Stimulated activated memory B cell treated with anti-CD40 and anti-IgM and Interleukin-4, amounts not matched to agents 10 μg/mL and 1 μg/mL and 100 μg/mL, for 72 hours (primary cell): ENCODE data around the gene MELTF.
A peak's percentile ranks its signal among the peaks of the same experiment; 100 is the strongest.
"Not testable (repeated sequence)": the region's sequence is repeated elsewhere in the genome, so short reads cannot be mapped to it uniquely, and the experiment has no call there.

Experiments
- ATAC-seq: fragments of 150-1000 bp; cut with Tn5 transposase; 2 replicates; pipeline ENCODE4 v1.10.0; 2021
- H3K27ac Mint-ChIP-seq: one replicate; pipeline ENCODE4 v1.8.0; 2022; ENCODE audit warnings: mild to moderate bottlenecking, mixed read lengths
- H3K27me3 Mint-ChIP-seq: one replicate; pipeline ENCODE4 v1.8.0; 2022; ENCODE audit warnings: mixed read lengths
- H3K36me3 Mint-ChIP-seq: one replicate; pipeline ENCODE4 v1.8.0; 2022; ENCODE audit warnings: mixed read lengths
- H3K4me1 Mint-ChIP-seq: one replicate; pipeline ENCODE4 v1.8.0; 2022; ENCODE audit warnings: mixed read lengths
- H3K4me3 Mint-ChIP-seq: one replicate; pipeline ENCODE4 v1.8.0; 2022; ENCODE audit warnings: mild to moderate bottlenecking, moderate library complexity, mixed read lengths
- H3K9me3 Mint-ChIP-seq: one replicate; pipeline ENCODE4 v1.8.0; 2022; ENCODE audit warnings: mixed read lengths

Gene MELTF

GRCh38 chr3:197029511-197030167 is at the start of gene MELTF:
TSS of gene MELTF (minus strand) at chr3:197029817. CDS start at chr3:197029702, 115 bp downstream.
- Mint-ChIP-seq H3K9me3 (no peaks in the 10 kb centered on the region), H3K36me3 (peaks cover 26% of the 10 kb centered on the region), H3K27ac (peak within 1 kb of the TSS; percentile 77), H3K4me3 (peak within 1 kb of the TSS; percentile 84), H3K27me3 (peaks cover 72% of the 10 kb centered on the region), H3K4me1 (peaks cover 35% of the 10 kb centered on the region)
- peak; percentile 83 for ATAC-seq

DNA sequence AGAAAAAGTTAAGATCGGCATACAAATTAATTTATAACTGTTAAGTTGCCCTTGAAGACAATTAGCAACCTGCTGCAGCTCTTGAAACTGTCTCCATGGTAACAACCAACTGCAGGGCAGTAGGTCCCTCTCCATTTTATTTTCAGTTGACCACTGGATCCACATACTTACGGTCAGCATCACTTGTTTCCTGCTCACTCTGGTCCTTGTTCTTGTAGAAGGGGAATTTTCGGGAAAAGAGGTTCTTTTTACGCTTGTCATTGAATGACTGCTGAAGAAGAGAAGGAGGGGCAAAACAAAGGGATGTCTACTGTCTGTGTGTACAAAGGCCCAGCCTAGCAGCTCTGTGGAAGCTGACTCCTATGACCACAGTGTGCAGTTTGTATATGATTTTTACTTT is 46.8 kb upstream of the MELTF start:
- H3K27ac Mint-ChIP-seq = no peak overlapping the region
- H3K4me3 Mint-ChIP-seq = no peak overlapping the region
- no peak for ATAC-seq
- no peaks in the 10 kb centered on the region for H3K4me1 Mint-ChIP-seq
- peaks cover 3% of the 10 kb centered on the region for H3K9me3 Mint-ChIP-seq
- no peaks in the 10 kb centered on the region for H3K27me3 Mint-ChIP-seq
- H3K36me3 Mint-ChIP-seq = peaks cover 46% of the 10 kb centered on the region

DNA sequence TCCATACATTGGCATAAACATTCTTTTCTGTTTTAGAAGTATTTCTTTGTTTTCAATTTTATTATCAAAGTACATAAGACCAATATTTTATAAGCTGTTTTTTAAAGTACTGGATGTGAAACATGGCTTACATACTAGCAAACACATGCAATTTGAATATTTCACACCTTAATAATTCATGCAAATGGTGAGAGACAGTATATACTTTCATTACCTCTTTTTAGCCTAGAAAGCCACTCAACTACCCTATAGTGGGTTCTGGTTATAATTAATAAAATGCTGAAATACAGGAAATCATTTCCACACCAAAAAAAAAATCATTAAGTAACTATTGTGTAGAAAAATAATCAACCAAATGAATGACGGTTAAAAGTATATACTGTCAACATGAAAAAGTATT is 38.5 kb upstream of the MELTF start:
- no peak for ATAC-seq
- H3K4me1 Mint-ChIP-seq = peaks cover 6% of the 10 kb centered on the region
- no peaks in the 10 kb centered on the region for H3K27me3 Mint-ChIP-seq
- no peak overlapping the region for H3K27ac Mint-ChIP-seq
- H3K9me3 Mint-ChIP-seq = peaks cover 3% of the 10 kb centered on the region
- H3K4me3 Mint-ChIP-seq = no peak overlapping the region
- peaks cover 36% of the 10 kb centered on the region for H3K36me3 Mint-ChIP-seq

DNA sequence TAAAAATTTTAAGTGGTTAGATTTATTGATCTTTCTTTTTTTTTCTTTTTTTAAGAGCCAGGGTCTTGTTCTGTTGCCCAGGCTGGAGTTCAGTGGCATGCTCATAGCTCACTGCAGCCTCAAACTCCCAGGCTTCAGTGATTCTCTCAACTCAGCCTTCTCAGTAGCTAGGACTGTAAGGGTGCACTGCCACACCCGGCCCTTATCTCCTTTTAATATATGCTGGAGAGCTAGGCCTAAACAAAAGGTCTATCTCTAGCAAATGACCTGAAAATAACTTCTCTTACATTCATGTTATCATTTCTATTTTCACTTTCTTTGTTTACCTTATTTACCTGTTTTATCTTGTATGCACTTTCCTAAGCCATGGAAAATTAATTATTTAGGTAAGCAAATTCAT is 35.2 kb upstream of the MELTF start:
- no peak for ATAC-seq
- Mint-ChIP-seq H3K36me3 (peaks cover 44% of the 10 kb centered on the region), H3K27me3 (no peaks in the 10 kb centered on the region), H3K9me3 (no peaks in the 10 kb centered on the region), H3K4me3 (no peak overlapping the region), H3K4me1 (peaks cover 6% of the 10 kb centered on the region), H3K27ac (no peak overlapping the region)

- ATAC-seq = no peak
Observed at GRCh38 chr3:197062446-197062845, 32.8 kb upstream of the MELTF start.

GRCh38 chr3:197051637-197052036 is 22.0 kb upstream of the MELTF start:
- H3K4me1 Mint-ChIP-seq = peaks cover 13% of the 10 kb centered on the region
- ATAC-seq = peak; percentile 44
- not testable (repeated sequence) for H3K27me3 Mint-ChIP-seq, H3K9me3 Mint-ChIP-seq, H3K4me3 Mint-ChIP-seq
- peaks cover 73% of the 10 kb centered on the region for H3K36me3 Mint-ChIP-seq
- H3K27ac Mint-ChIP-seq = peak overlapping the region; percentile 74

More at GRCh38 chr3:197062446-197062845, 32.8 kb upstream of the MELTF start:
- no peaks in the 10 kb centered on the region for H3K9me3 Mint-ChIP-seq
- H3K36me3 Mint-ChIP-seq = peaks cover 66% of the 10 kb centered on the region
- H3K4me1 Mint-ChIP-seq = peaks cover 6% of the 10 kb centered on the region
- no peaks in the 10 kb centered on the region for H3K27me3 Mint-ChIP-seq
- H3K27ac Mint-ChIP-seq = no peak overlapping the region
- H3K4me3 Mint-ChIP-seq = no peak overlapping the region

DNA sequence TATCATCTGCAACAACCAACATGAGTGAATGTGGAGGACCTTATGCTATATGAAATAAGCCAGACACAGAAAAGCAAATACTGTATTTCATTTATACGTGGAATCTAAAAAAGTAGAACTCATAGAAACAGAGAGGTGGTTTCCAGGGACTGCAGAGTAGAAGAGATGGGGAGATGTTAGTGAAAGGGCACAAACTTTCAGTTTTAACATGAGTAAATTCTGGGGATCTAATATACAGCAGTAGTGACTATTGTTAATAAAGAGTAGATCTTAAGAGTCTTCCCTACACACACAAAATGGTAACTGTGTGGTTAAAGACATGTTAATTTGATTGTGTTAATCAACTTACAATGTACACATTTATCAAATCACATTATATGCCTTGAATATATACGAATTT is 20.9 kb upstream of the MELTF start:
- Mint-ChIP-seq H3K9me3 (no peaks in the 10 kb centered on the region), H3K4me3 (no peak overlapping the region), H3K27me3 (no peaks in the 10 kb centered on the region), H3K27ac (peak overlapping the region; percentile 74), H3K36me3 (peaks cover 71% of the 10 kb centered on the region), H3K4me1 (peaks cover 13% of the 10 kb centered on the region)
- ATAC-seq = peak; percentile 77

DNA sequence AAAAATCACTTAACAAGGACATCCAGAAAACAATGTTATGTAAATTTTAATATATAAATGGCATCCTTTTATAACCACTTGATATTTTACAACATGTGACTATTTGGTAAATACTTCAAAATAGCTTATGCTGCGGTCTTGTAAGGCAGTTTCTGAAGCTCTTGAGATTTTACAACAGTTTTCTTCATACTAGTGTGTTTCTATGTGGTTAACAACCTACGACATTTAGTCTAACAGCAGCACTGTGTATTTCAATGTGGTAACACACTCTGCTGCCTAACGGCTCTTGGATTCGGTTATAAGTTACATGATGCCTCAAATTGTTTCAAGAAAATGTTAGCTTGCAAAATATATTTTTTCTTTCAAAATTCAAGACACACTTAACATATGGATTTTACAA is 12.9 kb upstream of the MELTF start:
- Mint-ChIP-seq H3K27ac (no peak overlapping the region), H3K9me3 (no peaks in the 10 kb centered on the region), H3K27me3 (no peaks in the 10 kb centered on the region), H3K4me3 (no peak overlapping the region), H3K4me1 (no peaks in the 10 kb centered on the region), H3K36me3 (peaks cover 41% of the 10 kb centered on the region)
- ATAC-seq = no peak

- Mint-ChIP-seq H3K36me3 (peaks cover 35% of the 10 kb centered on the region), H3K4me3 (no peak overlapping the region)
- ATAC-seq = no peak
Observed at GRCh38 chr3:197041875-197042488, 12.4 kb upstream of the MELTF start.

GRCh38 chr3:197040658-197041057 is 11.0 kb upstream of the MELTF start:
- peaks cover 24% of the 10 kb centered on the region for H3K36me3 Mint-ChIP-seq
- ATAC-seq = no peak

More at GRCh38 chr3:197041875-197042488, 12.4 kb upstream of the MELTF start:
- peaks cover 4% of the 10 kb centered on the region for H3K4me1 Mint-ChIP-seq
- no peaks in the 10 kb centered on the region for H3K9me3 Mint-ChIP-seq
- no peaks in the 10 kb centered on the region for H3K27me3 Mint-ChIP-seq
- H3K27ac Mint-ChIP-seq = no peak overlapping the region

GRCh38 chr3:197038679-197039462 is 9.3 kb upstream of the MELTF start:
- Mint-ChIP-seq H3K4me3 (no peak overlapping the region), H3K4me1 (peaks cover 8% of the 10 kb centered on the region), H3K27ac (no peak overlapping the region), H3K27me3 (peaks cover 26% of the 10 kb centered on the region), H3K36me3 (peaks cover 8% of the 10 kb centered on the region), H3K9me3 (no peaks in the 10 kb centered on the region)
- ATAC-seq = no peak

More at GRCh38 chr3:197040658-197041057, 11.0 kb upstream of the MELTF start:
- Mint-ChIP-seq H3K4me3 (no peak overlapping the region), H3K4me1 (peaks cover 8% of the 10 kb centered on the region), H3K27me3 (peaks cover 8% of the 10 kb centered on the region), H3K27ac (no peak overlapping the region), H3K9me3 (no peaks in the 10 kb centered on the region)

GRCh38 chr3:197035577-197035976 is 6.0 kb upstream of the MELTF start:
- peaks cover 15% of the 10 kb centered on the region for H3K4me1 Mint-ChIP-seq
- H3K36me3 Mint-ChIP-seq = peaks cover 8% of the 10 kb centered on the region
- no peak for ATAC-seq
- no peaks in the 10 kb centered on the region for H3K9me3 Mint-ChIP-seq
- no peak overlapping the region for H3K4me3 Mint-ChIP-seq
- peaks cover 45% of the 10 kb centered on the region for H3K27me3 Mint-ChIP-seq
- no peak overlapping the region for H3K27ac Mint-ChIP-seq

GRCh38 chr3:197034778-197035177 is 5.2 kb upstream of the MELTF start:
- H3K27me3 Mint-ChIP-seq = peaks cover 53% of the 10 kb centered on the region
- peaks cover 23% of the 10 kb centered on the region for H3K4me1 Mint-ChIP-seq
- H3K4me3 Mint-ChIP-seq, H3K9me3 Mint-ChIP-seq, H3K27ac Mint-ChIP-seq, H3K36me3 Mint-ChIP-seq, ATAC-seq: not testable (repeated sequence)

GRCh38 chr3:197033764-197034163 is 4.1 kb upstream of the MELTF start:
- not testable (repeated sequence) for H3K27ac Mint-ChIP-seq, ATAC-seq, H3K4me3 Mint-ChIP-seq, H3K9me3 Mint-ChIP-seq, H3K36me3 Mint-ChIP-seq
- Mint-ChIP-seq H3K27me3 (peaks cover 57% of the 10 kb centered on the region), H3K4me1 (peaks cover 24% of the 10 kb centered on the region)
